ENCODE data around the gene UBE3D. TPM values are rescaled to one million over a fixed set of nuclear protein-coding genes. Genes with fewer than 3 reads are reported as not detected.

Gene UBE3D
- total RNA-seq, 4 donors from 2014 or later = 4.9 to 12.1 (median 10.0) TPM

DNA sequence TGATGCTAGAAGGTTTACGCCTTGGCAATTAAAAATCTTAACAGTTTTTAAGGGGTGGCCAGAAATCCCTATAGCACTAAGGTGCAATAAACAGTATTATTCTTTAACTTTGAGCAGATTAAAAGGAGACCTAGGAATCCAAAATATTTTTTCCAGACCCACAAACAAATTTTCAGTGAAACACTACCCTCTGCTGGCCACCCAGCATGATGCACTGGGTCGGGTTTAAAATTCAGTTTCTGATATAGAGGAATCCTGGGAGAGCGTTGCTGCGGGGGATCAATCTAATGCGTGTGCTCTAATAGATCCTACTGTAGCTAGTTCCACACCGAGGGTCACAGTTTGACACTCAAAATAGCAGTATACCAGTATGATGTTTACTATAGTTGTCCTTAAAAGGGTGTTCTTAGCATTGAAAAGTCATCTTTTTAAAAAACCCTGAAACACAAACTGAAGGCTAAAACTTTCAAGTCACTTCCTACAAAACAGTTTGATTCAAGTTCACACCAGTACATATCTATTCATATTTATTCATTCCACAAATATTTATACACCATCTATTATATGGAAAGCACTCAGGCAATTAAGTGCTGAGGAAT lies 10.2 kb downstream of the UBE3D start:
- no peak for TF ChIP-seq CTCF (IDR thresholded peaks at IDR 0.05; ENCODE audit: low read depth)

GRCh38 chr6:83053678-83054077 lies 12.0 kb downstream of the UBE3D start:
- no peak for TF ChIP-seq CTCF (IDR thresholded peaks at IDR 0.05; ENCODE audit: low read depth)

DNA sequence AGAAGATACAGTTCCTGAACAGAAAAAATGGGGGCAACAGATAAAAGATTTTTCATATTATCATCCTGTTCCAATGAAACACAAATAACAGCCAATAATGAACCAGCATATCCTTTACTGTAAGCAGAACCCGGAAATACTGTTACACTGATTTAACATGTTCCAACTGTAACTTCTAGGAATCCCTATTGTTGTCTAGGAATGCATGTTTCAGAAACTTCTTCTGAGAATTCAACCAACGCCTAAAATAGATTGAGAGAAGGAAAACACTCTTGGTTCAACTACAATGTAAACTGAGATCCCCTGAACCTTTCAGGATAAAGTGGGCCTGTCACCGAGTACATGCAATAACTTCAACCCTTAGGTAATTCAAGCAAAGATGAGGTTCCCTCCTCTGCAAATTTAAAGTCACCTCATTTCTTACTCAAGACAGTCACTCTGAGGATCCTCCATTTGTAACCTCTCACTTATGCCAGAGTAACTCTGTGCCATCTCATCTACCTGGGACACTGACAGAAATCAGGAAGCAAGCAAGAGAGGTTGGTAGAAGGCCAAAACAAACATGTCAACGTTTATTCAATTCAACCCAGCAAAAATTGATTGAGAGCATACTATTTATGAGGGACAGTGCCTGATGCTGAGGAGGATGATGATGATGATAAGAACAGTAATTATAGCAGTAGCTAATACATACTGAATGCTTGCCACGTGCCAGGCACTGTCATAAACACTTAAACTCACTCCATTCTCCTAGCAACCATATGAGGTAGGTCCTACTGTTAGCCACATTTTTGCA lies 14.1 kb downstream of the UBE3D start:
- no peak for TF ChIP-seq CTCF (IDR thresholded peaks at IDR 0.05; ENCODE audit: low read depth)

DNA sequence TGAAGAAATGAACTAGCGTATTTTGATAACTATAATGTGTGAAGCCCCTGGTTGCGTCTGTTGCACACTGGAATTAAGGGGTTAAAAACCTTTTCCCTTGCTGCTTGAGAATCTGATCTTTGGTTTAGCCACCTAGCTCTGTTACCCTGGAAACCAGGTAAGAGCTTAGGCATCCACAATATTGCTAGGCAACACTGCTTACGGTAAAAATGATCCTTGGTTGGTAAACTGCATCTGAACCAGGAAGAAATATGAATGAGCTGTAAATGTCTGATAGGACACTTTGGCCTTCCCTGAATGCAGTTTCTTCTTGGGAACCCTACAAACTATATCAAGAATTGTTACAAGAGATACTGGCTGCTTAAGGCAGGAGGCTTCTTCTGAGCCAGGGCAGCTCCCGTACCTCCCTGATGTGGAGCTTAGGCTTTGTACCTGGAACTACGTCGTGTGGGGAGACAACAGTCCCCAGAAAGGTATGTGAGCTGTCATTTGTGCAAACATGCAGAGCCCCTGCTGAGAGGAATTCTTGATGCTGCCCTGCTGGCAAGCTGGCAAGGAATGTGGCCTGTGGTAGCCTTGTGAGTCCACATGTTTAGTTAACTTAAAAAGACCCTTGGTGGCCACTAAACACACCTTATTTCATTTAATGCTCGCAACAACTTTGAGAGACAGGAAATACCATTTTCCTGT lies 18.4 kb downstream of the UBE3D start:
- no peak for TF ChIP-seq CTCF (IDR thresholded peaks at IDR 0.05; ENCODE audit: low read depth)

GRCh38 chr6:83044091-83044768 lies 21.4 kb downstream of the UBE3D start:
- TF ChIP-seq CTCF (IDR thresholded peaks at IDR 0.05; ENCODE audit: low read depth) = no peak

GRCh38 chr6:83042467-83043053 lies 23.1 kb downstream of the UBE3D start:
- TF ChIP-seq CTCF (IDR thresholded peaks at IDR 0.05; ENCODE audit: low read depth) = no peak
